ENCODE results near the gene CRY2.
A peak's percentile ranks its signal among the peaks of the same experiment; 100 is the strongest.
"Not testable (repeated sequence)": the region's sequence is repeated elsewhere in the genome, so short reads cannot be mapped to it uniquely, and the experiment has no call there.

Gene CRY2

GRCh38 chr11:45900916-45901617 is 53.8 kb downstream of the CRY2 start:
- DNase-seq = no peak

DNA sequence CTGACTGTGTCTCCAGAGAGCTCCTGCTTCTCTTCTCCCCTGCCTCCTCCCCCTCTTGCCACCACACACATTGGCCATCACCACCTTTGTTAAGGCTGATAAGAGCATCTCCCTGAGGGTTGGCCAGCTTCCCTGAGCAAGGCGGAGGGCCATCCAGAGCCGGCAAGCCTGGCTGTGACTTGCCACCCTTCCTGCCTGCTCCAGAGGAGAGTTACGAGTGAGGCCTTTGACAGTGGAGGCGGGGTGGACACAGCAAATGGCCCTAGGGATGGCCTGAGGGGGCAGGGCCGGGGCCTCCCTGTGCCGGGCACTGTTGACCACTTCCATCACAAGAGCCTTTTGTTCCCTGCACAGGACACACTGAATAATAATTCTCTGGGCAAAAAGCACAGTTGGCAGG is 54.4 kb downstream of the CRY2 start:
- no peak for DNase-seq

DNA sequence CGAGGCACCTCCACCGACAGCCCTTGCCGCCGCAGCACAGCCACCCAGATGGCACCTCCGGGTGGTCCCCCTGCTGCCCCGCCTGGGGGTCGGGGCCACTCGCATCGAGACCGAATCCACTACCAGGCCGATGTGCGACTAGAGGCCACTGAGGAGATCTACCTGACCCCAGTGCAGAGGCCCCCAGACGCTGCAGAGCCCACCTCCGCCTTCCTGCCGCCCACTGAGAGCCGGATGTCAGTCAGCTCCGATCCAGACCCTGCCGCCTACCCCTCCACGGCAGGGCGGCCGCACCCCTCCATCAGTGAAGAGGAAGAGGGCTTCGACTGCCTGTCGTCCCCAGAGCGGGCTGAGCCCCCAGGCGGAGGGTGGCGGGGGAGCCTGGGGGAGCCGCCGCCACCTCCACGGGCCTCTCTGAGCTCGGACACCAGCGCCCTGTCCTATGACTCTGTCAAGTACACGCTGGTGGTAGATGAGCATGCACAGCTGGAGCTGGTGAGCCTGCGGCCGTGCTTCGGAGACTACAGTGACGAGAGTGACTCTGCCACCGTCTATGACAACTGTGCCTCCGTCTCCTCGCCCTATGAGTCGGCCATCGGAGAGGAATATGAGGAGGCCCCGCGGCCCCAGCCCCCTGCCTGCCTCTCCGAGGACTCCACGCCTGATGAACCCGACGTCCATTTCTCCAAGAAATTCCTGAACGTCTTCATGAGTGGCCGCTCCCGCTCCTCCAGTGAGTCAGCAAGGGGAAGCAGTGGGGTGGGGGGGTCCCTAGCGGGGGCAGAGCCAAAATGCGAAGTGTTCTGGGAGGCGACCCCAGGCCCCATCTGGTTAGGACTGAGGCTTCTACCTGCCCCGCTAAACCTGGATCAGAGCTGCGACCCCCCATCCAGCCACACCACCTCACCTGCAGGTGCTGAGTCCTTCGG is 55.4 kb downstream of the CRY2 start:
- no peak for DNase-seq

DNA sequence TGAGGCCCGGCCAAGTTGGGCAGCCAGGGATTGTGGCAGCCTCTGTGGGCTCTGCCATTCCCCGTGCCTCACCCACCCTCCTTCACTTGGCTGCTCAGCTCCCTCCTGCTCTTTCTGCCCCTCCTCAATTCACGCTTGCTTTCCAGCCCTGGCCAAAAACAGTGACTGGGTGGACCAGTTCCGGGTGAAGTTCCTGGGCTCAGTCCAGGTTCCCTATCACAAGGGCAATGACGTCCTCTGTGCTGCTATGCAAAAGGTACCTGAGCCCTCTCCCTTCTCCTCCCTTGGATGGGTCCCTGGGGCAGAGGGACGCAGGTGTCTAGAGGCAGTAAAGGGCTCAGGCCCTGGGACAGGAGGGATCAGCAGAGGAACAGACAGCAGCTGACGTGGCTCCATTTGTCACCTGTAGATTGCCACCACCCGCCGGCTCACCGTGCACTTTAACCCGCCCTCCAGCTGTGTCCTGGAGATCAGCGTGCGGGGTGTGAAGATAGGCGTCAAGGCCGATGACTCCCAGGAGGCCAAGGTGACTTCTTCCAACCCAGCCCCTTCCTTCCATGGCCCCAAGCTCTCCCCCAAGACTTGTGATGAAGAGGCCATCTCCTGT is 57.1 kb downstream of the CRY2 start:
- no peak for DNase-seq

DNA sequence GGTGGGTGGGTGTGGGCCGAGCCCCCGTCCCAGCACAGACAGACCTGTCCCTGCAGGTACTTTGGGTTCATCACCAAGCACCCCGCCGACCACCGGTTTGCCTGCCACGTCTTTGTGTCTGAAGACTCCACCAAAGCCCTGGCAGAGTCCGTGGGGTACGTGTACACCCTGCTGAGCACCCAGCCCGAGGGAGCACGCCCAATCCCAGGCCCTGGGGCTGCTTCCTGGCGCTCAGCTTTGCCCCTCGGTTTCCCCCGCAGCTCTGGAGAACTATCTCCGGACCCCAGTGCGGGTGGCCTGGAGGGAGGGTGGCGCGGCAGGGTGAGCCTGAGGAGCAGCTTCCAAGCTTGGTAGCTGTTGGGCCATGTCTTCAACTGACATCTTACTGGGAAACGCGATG is 57.8 kb downstream of the CRY2 start:
- DNase-seq = no peak

DNA sequence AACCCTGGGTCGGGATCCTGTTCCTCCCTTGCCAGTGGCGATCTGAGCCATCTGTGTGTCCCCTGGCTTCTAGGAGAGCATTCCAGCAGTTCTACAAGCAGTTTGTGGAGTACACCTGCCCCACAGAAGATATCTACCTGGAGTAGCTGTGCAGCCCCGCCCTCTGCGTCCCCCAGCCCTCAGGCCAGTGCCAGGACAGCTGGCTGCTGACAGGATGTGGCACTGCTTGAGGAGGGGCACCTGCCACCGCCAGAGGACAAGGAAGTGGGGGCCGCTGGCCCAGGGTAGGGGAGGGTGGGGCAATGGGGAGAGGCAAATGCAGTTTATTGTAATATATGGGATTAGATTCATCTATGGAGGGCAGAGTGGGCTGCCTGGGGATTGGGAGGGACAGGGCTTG is 58.3 kb downstream of the CRY2 start:
- not testable (repeated sequence) for DNase-seq

DNA sequence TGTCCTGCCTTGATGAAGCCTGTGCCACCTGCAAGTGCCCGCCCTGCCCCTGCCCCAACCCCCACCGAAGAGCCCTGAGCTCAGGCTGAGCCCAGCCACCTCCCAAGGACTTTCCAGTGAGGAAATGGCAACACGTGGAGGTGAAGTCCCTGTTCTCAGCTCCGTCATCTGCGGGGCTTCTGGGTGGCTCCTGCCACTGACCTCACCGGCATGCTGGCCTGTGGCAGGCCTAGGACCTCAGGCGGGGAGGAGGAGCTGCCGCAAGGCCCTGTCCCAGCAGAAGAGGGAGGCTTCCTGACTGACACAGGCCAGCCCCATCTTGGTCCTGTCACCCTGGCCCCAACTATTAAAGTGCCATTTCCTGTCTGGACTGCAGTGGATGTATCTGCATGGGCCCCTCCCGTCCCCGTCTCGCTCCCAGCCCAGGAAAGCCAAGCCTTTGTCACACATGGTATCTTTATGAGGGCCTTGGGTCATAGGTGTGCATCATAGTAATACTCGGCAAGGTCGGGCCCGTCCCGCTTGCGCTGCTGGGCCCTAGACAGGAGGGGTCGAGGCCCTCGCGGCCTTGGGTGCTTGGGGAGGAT is 58.9 kb downstream of the CRY2 start:
- no peak for DNase-seq

GRCh38 chr11:45906965-45907611 is 59.8 kb downstream of the CRY2 start, which contains the start of gene FREY1:
Gene FREY1, minus strand, starts transcription at chr11:45907271. Its CDS starts 26 bp downstream, at chr11:45907245.
- DNase-seq = no peak

GRCh38 chr11:45907911-45908370 is 60.7 kb downstream of the CRY2 start:
- DNase-seq = no peak

DNA sequence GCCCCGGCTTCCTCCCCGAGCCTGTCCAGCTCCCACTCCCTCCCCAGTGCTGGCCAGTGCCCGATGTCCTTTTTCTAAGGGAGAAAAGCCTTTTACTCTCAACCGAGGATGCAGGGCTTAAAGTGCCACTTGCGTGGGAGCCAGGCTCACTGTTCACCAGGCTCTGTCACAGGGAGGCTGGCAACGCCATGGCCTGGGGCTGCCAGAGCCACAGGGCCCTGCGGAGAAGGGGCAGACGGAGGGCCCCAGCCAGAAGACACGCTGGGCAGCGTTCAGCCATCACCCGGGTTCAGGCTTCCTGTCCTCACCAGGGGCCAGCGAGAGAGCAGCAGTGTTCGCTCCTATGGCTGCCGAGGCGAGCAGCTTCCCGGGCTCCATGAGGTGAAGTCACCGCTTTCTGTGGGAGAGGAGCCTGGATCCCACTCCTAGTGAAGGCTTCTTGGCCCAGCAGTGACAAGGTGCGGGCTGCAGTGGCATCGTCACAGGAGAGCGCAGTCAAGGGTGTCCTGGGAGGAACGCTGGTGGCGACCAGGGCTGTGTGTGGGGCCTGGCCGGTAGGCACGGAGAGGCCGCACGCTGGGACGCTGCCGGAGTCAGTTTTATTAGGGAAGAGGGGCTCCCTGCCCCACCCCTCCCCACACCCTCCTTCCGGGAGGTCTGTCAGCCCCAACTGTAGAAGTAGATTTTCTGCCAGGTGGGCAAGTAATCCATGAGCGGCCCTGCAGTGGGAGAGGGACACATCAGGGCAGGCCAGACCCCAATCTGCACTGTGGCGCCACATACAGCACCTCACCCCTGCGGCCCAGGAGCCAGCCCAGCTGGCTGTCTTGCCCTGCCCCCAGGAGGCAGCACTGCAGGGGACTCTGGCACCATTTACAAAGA is 62.6 kb downstream of the CRY2 start:
- no peak for DNase-seq

GRCh38 chr11:45910623-45911022 is 63.3 kb downstream of the CRY2 start:
- DNase-seq = no peak

DNA sequence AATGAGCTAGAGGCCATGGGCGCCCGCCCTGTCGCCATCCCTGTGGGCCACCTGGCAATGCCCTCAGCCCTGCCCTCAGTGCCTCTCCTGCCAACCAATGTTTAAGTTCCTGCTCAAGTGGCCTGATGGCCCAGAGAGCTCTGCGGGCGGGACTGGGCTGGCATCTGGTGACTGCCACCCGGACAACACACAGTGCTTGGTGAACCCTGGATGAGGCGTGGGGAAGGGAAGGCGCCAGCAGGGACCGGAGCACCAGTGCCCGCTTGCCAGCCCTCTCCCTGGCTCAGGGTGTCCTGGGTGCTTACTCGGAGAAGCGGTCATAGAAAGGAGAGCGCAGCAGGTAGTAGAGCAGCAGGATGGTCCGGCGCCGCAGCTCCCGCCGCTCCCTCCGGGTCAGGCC is 66.2 kb downstream of the CRY2 start:
- no peak for DNase-seq

DNA sequence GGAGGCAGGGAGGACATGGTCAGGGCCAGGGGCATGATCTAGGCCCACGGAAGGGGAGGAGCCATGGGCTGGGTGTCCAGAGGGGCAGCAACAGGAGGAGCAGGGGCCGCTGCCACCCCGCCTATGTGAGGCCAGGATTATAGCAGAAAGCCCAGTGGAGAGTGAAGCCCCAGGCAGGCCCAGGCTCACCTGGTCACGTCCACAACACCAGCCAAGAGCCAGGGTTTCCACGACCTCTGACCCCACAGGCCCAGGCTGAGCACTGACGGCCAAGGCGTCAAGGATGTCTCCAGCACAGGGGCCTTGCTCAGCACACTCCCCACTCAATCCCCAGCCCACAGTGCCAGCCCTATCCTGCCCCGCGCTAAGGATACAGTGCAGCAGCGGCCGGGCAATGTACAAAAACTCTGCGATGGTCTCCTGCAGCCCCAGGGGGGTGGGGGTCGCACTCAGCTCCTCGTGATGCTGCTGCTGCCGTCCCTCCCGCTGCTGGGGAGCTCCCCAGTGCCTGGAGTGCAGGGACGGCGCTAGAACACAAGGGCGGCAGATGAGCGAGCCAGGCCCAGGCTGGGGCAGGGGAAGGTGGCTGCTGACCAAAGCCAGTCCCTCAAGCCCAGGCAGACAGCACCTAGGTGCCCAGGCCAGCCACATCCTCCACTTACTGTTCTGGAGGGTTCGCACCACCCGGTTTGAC is 66.8 kb downstream of the CRY2 start:
- no peak for DNase-seq

- DNase-seq = no peak
Measured at GRCh38 chr11:45915446-45915845, 68.2 kb downstream of the CRY2 start.

GRCh38 chr11:45917286-45917622 is 70.0 kb downstream of the CRY2 start:
- DNase-seq = no peak

DNA sequence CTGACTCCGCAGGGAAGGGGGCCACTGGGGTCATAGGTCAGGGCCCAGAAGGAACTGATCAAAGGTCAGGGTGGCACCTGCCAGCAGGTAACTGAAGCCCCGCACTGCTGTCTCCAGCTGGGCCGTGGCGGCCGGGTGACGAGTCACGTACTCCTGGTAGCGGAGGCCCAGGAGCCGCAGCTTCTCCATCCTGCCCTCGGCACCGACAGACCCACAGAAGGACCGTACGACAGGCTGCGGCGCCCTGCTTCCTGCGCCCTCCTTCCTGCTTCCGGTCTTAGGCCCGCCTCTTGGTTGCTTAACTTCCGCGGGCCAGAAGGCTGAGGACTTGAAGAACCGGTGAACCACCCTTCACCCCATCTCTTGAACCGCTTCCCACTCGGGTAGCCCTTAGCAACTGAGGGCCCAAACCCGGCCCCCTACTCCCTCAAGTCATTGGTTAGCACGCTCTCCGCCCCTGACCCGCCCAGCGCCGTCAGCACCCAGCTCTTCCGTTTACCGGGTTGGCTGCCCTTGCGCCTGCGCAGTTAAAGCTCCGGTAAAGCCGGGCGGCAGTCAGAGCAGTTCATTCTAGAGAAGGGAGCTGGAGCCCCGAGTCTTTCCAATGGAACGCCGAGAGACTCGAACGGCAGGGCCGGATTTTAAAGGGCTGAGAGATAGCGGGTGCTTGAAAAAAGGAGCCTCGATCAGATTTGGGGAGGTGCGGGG is 70.5 kb downstream of the CRY2 start, which contains the start of gene PEX16:
Gene PEX16 (minus strand): TSS at position 255 of the 708 bp plus-strand sequence. CDS start 66 bp downstream, at position 189.
- DNase-seq = peak; percentile 93

GRCh38 chr11:45918331-45918941 is 71.2 kb downstream of the CRY2 start:
- DNase-seq = peak; percentile 44

GRCh38 chr11:45918962-45919675 is 71.8 kb downstream of the CRY2 start:
- no peak for DNase-seq
